HepG2 (cell line): ENCODE data around the gene VWA7. TPM values are rescaled to one million over a fixed set of nuclear protein-coding genes. Genes with fewer than 3 reads are reported as not detected.

Experiments used
- BRD4 ChIP-seq: sonication (generic); formaldehyde crosslinking; IDR thresholded peaks from 2 replicates; pipeline ENCODE4 v1.4.0; 2020; ENCODE audit warnings: missing genetic modification reagents
- MAZ ChIP-seq, 2 experiments: sonication (generic) in 1 of 2; formaldehyde crosslinking in 1 of 2; IDR thresholded peaks; 2 replicates each; pipeline versions ENCODE4 v1.5.0 to v1.6.1; 2012 to 2020; ENCODE audit warnings: low read depth in 2 of 2, mild to moderate bottlenecking in 2 of 2, borderline replicate concordance in 1 of 2, improper control_type of control experiment in 1 of 2, low read length in 1 of 2, missing genetic modification reagents in 1 of 2, moderate library complexity in 1 of 2
- MED1 ChIP-seq: sonication (generic); formaldehyde crosslinking; IDR thresholded peaks from 2 replicates; pipeline ENCODE4 v1.4.0; 2020; ENCODE audit warnings: missing genetic modification reagents
- POLR2G ChIP-seq: fragments of 200-400 bp; formaldehyde crosslinking; IDR thresholded peaks from 2 replicates; pipeline ENCODE4 v1.6.1; 2018; ENCODE audit warnings: mild to moderate bottlenecking, low read depth, low read length, moderate library complexity
- U2AF1 ChIP-seq: fragments of 200-400 bp; formaldehyde crosslinking; optimal IDR thresholded peaks from 2 replicates; pipeline ENCODE3; 2017; ENCODE audit warnings: mild to moderate bottlenecking, low read depth, low read length
- YEATS4 ChIP-seq: sonication (generic); formaldehyde crosslinking; IDR thresholded peaks from 2 replicates; pipeline ENCODE4 v1.4.0; 2020; ENCODE audit warnings: missing genetic modification reagents, borderline replicate concordance
- ZNF142 ChIP-seq: sonication (generic); formaldehyde crosslinking; IDR thresholded peaks from 2 replicates; pipeline ENCODE4 v1.4.0; 2020; ENCODE audit warnings: missing genetic modification reagents
- ZNF280D ChIP-seq: sonication (generic); formaldehyde crosslinking; IDR thresholded peaks from 2 replicates; pipeline ENCODE4 v1.5.1; 2020; ENCODE audit warnings: mild to moderate bottlenecking, missing genetic modification reagents
- ZNF292 ChIP-seq: sonication (generic); formaldehyde crosslinking; IDR thresholded peaks from 2 replicates; pipeline ENCODE4 v1.8.1; 2022; ENCODE audit warnings: mild to moderate bottlenecking, low read depth, missing genetic modification reagents, borderline replicate concordance
- ZNF460 ChIP-seq: sonication (generic); formaldehyde crosslinking; IDR thresholded peaks from 2 replicates; pipeline ENCODE4 v1.5.1; 2020; ENCODE audit warnings: missing genetic modification reagents, mild to moderate bottlenecking, borderline replicate concordance
- ZNF557 ChIP-seq: sonication (generic); formaldehyde crosslinking; IDR thresholded peaks from 2 replicates; pipeline ENCODE4 v1.4.0; 2020; ENCODE audit warnings: missing genetic modification reagents
- polyA plus RNA-seq, 8 experiments: library from polyadenylated mRNA; depleted of rRNA in 3 of 8; stranded (reverse) in 7 of 8; unstranded in 1 of 8; fragments of >200 nt; fragmentation: Illumina TruSeq in 4 of 8; extraction: Trizol in 4 of 8; gene quantifications; 2 replicates each; pipeline versions ENCODE4 v1.2.1 to v1.2.3, GENCODE V29; 2011 to 2016; ENCODE audit warnings: low read depth in 4 of 8, missing spikeins in 1 of 8, mixed read lengths in 1 of 8; ENCODE audit not compliant: insufficient read depth in 1 of 8
- total RNA-seq, 5 experiments: library from RNA; depleted of rRNA; stranded (reverse); fragments of >200 nt; fragmentation: Illumina TruSeq; extraction: Trizol; gene quantifications; 2 replicates each; pipeline ENCODE4 v1.2.3, GENCODE V29; 2016; ENCODE audit warnings: low read depth in 1 of 5
- TF ChIP-seq, protein P1 (sequence below): sonication (generic); formaldehyde crosslinking; IDR thresholded peaks from 2 replicates; pipeline ENCODE4 v1.4.0; 2020; ENCODE audit warnings: mild to moderate bottlenecking, missing genetic modification reagents
- TF ChIP-seq, protein P2 (sequence below): IDR thresholded peaks from 2 replicates; pipeline ENCODE4 v1.6.1; 2016; ENCODE audit warnings: missing compliant biosample characterization, missing genetic modification reagents, borderline replicate concordance

The VWA7 gene
- total and polyA plus RNA-seq, 2 of the 13 experiments (the other 11 are each of a cell fraction or from before 2014, with no cell fraction given) = 0.86 to 3.3 TPM

- TF ChIP-seq BRD4 (CRISPR knock-in tag) (no peak), ZNF142 (CRISPR knock-in tag) (0 out of 2 replicates have a peak, but pooled peaks have one; percentile 51), POLR2G (peak; percentile 99), MED1 (CRISPR knock-in tag) (peak; percentile 65), ZNF460 (CRISPR knock-in tag) (no peak), MAZ (IDR thresholded peaks at IDR 0.05; ENCODE audit: borderline replicate concordance, low read depth, low read length) (peak; percentile 86; the same call in 1 of the 2 replicates), MAZ (CRISPR knock-in tag; IDR thresholded peaks at IDR 0.05; ENCODE audit: low read depth) (peak; percentile 40; the same call in 1 of the 2 replicates), ZNF557 (CRISPR knock-in tag) (0 out of 2 replicates have a peak, but pooled peaks have one; percentile 67), ZNF280D (CRISPR knock-in tag) (no peak), U2AF1 (no peak), YEATS4 (CRISPR knock-in tag) (peak; percentile 17), ZNF292 (CRISPR knock-in tag) (no peak)
- TF ChIP-seq, protein P1, sequence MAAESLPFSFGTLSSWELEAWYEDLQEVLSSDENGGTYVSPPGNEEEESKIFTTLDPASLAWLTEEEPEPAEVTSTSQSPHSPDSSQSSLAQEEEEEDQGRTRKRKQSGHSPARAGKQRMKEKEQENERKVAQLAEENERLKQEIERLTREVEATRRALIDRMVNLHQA (CRISPR knock-in tag) = no peak
- TF ChIP-seq, protein P2, sequence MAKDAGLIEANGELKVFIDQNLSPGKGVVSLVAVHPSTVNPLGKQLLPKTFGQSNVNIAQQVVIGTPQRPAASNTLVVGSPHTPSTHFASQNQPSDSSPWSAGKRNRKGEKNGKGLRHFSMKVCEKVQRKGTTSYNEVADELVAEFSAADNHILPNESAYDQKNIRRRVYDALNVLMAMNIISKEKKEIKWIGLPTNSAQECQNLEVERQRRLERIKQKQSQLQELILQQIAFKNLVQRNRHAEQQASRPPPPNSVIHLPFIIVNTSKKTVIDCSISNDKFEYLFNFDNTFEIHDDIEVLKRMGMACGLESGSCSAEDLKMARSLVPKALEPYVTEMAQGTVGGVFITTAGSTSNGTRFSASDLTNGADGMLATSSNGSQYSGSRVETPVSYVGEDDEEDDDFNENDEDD (CRISPR knock-in tag) = 0 out of 2 replicates have a peak, but pooled peaks have one; percentile 25
Observed at GRCh38 chr6:31815025-31815838, 38.1 kb upstream of the VWA7 start, which contains the start of the genes HSPA1A and HSPA1L (continued).
